HCT116 (cell line): ENCODE results near the gene TET3. TPM values are rescaled to one million over a fixed set of nuclear protein-coding genes. Genes with fewer than 3 reads are reported as not detected.
A peak's percentile ranks its signal among the peaks of the same experiment; 100 is the strongest.

Experiments used
- ATAC-seq: fragments of 200-7000 bp; cut with Tn5 transposase; 2 replicates; pipeline ENCODE4 v1.9.1; 2020; ENCODE audit warnings: mild to moderate bottlenecking, moderate library complexity
- BruUV-seq: library from RNA; stranded (reverse); fragments of 400-500 nt; replicated peaks from 2 replicates; lab custom pipeline; 2021; lab: Mats Ljungman, UMichigan
- CTCF ChIA-PET: fragments of 300-600 bp; sonication (Branson Sonifier 250); formaldehyde crosslinking; loops from one replicate; lab custom pipeline; 2021; ENCODE audit warnings: antibody characterized with exemption; lab: Charles Lee
- POLR2A ChIA-PET: fragments of 300-600, 350-600 bp; sonication (Branson Sonifier 250); formaldehyde crosslinking; loops from one replicate; lab custom pipeline; 2021; ENCODE audit warnings: antibody characterized with exemption; lab: Charles Lee
- RAD21 ChIA-PET, 2 experiments: fragments of 300-600 bp; sonication (Branson Sonifier 250); formaldehyde crosslinking; loops; one replicate each; lab custom pipeline; 2023; ENCODE audit warnings: low total read pairs in 2 of 2; ENCODE audit not compliant: uncharacterized antibody in 2 of 2, unreplicated experiment in 2 of 2, low non-redundant PET in 1 of 2; lab: Charles Lee
- DNase-seq: peaks from one replicate; pipeline ENCODE4 v3.0.0-alpha.2; 2010; ENCODE audit warnings: low read depth, low spot score
- H2AFZ ChIP-seq: fragments of 200-600 bp; shearing (Covaris generic), sonication (generic); 2 replicates; pipeline ENCODE4 v1.6.1; 2017; ENCODE audit warnings: low read depth, mixed run types, mixed read lengths, antibody characterized with exemption, low read length; ENCODE audit not compliant: poor library complexity, severe bottlenecking
- H3K27ac ChIP-seq: 2 replicates; pipeline ENCODE4 v1.5.1; 2012; ENCODE audit warnings: low read depth, low read length
- H3K27me3 ChIP-seq: fragments of 200-600 bp; sonication (generic); 2 replicates; pipeline ENCODE4 v1.6.1; 2016; ENCODE audit warnings: mixed run types, low read length, mixed read lengths; ENCODE audit not compliant: insufficient read depth
- H3K36me3 ChIP-seq, 2 experiments: fragments of 200-500 bp in 1 of 2; fragments of 200-600 bp in 1 of 2; sonication (Bioruptor generic) in 1 of 2; sonication (generic) in 1 of 2; 2 replicates each; pipeline versions ENCODE4 v1.5.1 to v1.6.1; 2014 to 2016; ENCODE audit warnings: low read length in 2 of 2, inconsistent platforms in 1 of 2, mixed read lengths in 1 of 2, mixed run types in 1 of 2; ENCODE audit not compliant: insufficient read depth in 2 of 2, control insufficient read depth in 1 of 2
- H3K4me1 ChIP-seq, 2 experiments: fragments of 200-600 bp in 1 of 2; sonication (generic) in 1 of 2; 2 replicates each; pipeline versions ENCODE4 v1.5.1 to v1.6.1; 2012 to 2017; ENCODE audit warnings: low read length in 2 of 2, inconsistent platforms in 1 of 2, mild to moderate bottlenecking in 1 of 2, mixed read lengths in 1 of 2, mixed run types in 1 of 2, moderate library complexity in 1 of 2; ENCODE audit not compliant: insufficient read depth in 2 of 2, control insufficient read depth in 1 of 2
- H3K4me2 ChIP-seq: fragments of 200-600 bp; sonication (generic); 2 replicates; pipeline ENCODE4 v1.6.1; 2017; ENCODE audit warnings: mixed run types, low read length, mixed read lengths
- H3K4me3 ChIP-seq, 2 experiments: fragments of 200-600 bp in 1 of 2; sonication (generic) in 1 of 2; replicated peaks in 1 of 2; 2 replicates each; pipeline ENCODE4 v1.5.1; 2011 to 2016; ENCODE audit warnings: low read length in 2 of 2, control low read depth in 1 of 2, low read depth in 1 of 2, mild to moderate bottlenecking in 1 of 2, mixed read lengths in 1 of 2, mixed run types in 1 of 2
- H3K79me2 ChIP-seq: fragments of 200-600 bp; sonication (generic); 2 replicates; pipeline ENCODE4 v1.6.1; 2017; ENCODE audit warnings: mild to moderate bottlenecking, mixed run types, low read length, moderate library complexity, mixed read lengths; ENCODE audit not compliant: insufficient read depth
- H3K9ac ChIP-seq: fragments of 200-600 bp; sonication (generic); 2 replicates; pipeline ENCODE4 v1.6.1; 2016; ENCODE audit warnings: low read length, mixed read lengths
- H3K9me2 ChIP-seq: fragments of 200-600 bp; sonication (generic), shearing (Covaris generic); 2 replicates; pipeline ENCODE4 v1.6.1; 2017; ENCODE audit warnings: mixed run types, mild to moderate bottlenecking, moderate library complexity; ENCODE audit not compliant: insufficient read depth
- H3K9me3 ChIP-seq, 2 experiments: fragments of 200-500 bp in 1 of 2; fragments of 200-600 bp in 1 of 2; sonication (Bioruptor generic) in 1 of 2; sonication (generic) in 1 of 2; 2 replicates each; pipeline ENCODE4 v1.6.1; 2014 to 2017; ENCODE audit warnings: low read length in 2 of 2, mixed read lengths in 2 of 2, inconsistent platforms in 1 of 2, low read depth in 1 of 2, mild to moderate bottlenecking in 1 of 2, mixed run types in 1 of 2, moderate library complexity in 1 of 2; ENCODE audit not compliant: control insufficient read depth in 1 of 2, insufficient read depth in 1 of 2
- H4K20me1 ChIP-seq: fragments of 200-600 bp; sonication (generic), shearing (Covaris generic); 2 replicates; pipeline ENCODE4 v1.6.1; 2017; ENCODE audit warnings: mixed run types, mild to moderate bottlenecking, moderate library complexity; ENCODE audit not compliant: insufficient read depth
- ATF3 ChIP-seq: IDR thresholded peaks from 2 replicates; pipeline ENCODE4 v1.6.1; 2012
- CBX3 ChIP-seq: IDR thresholded peaks from 2 replicates; pipeline ENCODE4 v1.6.1; 2012; ENCODE audit warnings: low read depth
- CEBPB ChIP-seq: IDR thresholded peaks from 2 replicates; pipeline ENCODE4 v1.6.1; 2012; ENCODE audit warnings: low read depth
- CTCF ChIP-seq, 3 experiments: fragments of 200-600 bp in 1 of 3; sonication (generic) in 1 of 3; IDR thresholded peaks in 2 of 3; conservative IDR thresholded peaks in 1 of 3; 2 replicates each; pipeline ENCODE4 v1.5.1; 2012 to 2017; ENCODE audit warnings: low read depth in 2 of 3, low read length in 2 of 3, antibody characterized with exemption in 1 of 3, borderline replicate concordance in 1 of 3, control low read depth in 1 of 3, mild to moderate bottlenecking in 1 of 3, mixed read lengths in 1 of 3, mixed run types in 1 of 3, moderate library complexity in 1 of 3; ENCODE audit not compliant: insufficient read depth in 1 of 3
- EGR1 ChIP-seq: IDR thresholded peaks from 2 replicates; pipeline ENCODE4 v1.6.1; 2012; ENCODE audit warnings: low read depth
- ELF1 ChIP-seq: IDR thresholded peaks from 2 replicates; pipeline ENCODE4 v1.6.1; 2012; ENCODE audit warnings: low read depth, borderline replicate concordance
- EZH2 ChIP-seq: fragments of 200-600 bp; sonication (generic); IDR thresholded peaks from 2 replicates; pipeline ENCODE4 v1.6.1; 2017; ENCODE audit warnings: antibody characterized with exemption, mixed run types
- EZH2phosphoT487 ChIP-seq: fragments of 200-600 bp; IDR thresholded peaks from 2 replicates; pipeline ENCODE4 v1.6.1; 2018; ENCODE audit warnings: antibody characterized with exemption, borderline replicate concordance
- JUND ChIP-seq: IDR thresholded peaks from 2 replicates; pipeline ENCODE4 v1.6.1; 2012
- MAX ChIP-seq: IDR thresholded peaks from 2 replicates; pipeline ENCODE4 v1.6.1; 2012
- POLR2AphosphoS5 ChIP-seq: IDR thresholded peaks from 2 replicates; pipeline ENCODE4 v1.6.1; 2011; ENCODE audit warnings: mild to moderate bottlenecking, low read depth, low read length, moderate library complexity
- REST ChIP-seq: IDR thresholded peaks from 2 replicates; pipeline ENCODE4 v1.6.1; 2012; ENCODE audit warnings: low read depth
- SP1 ChIP-seq: IDR thresholded peaks from 2 replicates; pipeline ENCODE4 v1.6.1; 2012; ENCODE audit warnings: low read depth
- SRF ChIP-seq: IDR thresholded peaks from 2 replicates; pipeline ENCODE4 v1.6.1; 2012; ENCODE audit warnings: low read depth
- TCF7L2 ChIP-seq: IDR thresholded peaks from 2 replicates; pipeline ENCODE4 v1.7.0; 2011; ENCODE audit warnings: borderline replicate concordance, inconsistent platforms; ENCODE audit not compliant: insufficient read depth, insufficient read length; ENCODE audit errors: extremely low read depth
- YY1 ChIP-seq: IDR thresholded peaks from 2 replicates; pipeline ENCODE4 v1.6.1; 2011; ENCODE audit warnings: low read length, low read depth, moderate library complexity, mild to moderate bottlenecking; ENCODE audit not compliant: insufficient replicate concordance; ENCODE audit errors: extremely low read depth
- ZBTB33 ChIP-seq: IDR thresholded peaks from 2 replicates; pipeline ENCODE4 v1.6.1; 2011; ENCODE audit warnings: mild to moderate bottlenecking, low read length, moderate library complexity; ENCODE audit not compliant: insufficient replicate concordance; ENCODE audit errors: extremely low read depth
- ZFX ChIP-seq: fragments of 450-650 bp; IDR thresholded peaks from 2 replicates; pipeline ENCODE4 v1.6.1; 2017
- ZNF274 ChIP-seq: fragments of 200-500 bp; sonication (Bioruptor generic); IDR thresholded peaks from 2 replicates; pipeline ENCODE4 v1.6.1; 2014; ENCODE audit warnings: mild to moderate bottlenecking, low read depth, low read length, inconsistent platforms
- intact Hi-C: fragments of 100-400 bp; cut with micrococcal nuclease; formaldehyde crosslinking; loops from 2 replicates; pipeline ENCODE4 v1.10.0; 2022
- total RNA-seq: library from RNA; stranded (reverse); gene quantifications from one replicate; pipeline ENCODE4 v1.2.1, GENCODE V29; 2021; ENCODE audit not compliant: unreplicated experiment

The TET3 gene
- total RNA-seq, 1 experiment from 2014 or later = 15.4 TPM

- no peak overlapping the region for H3K27ac ChIP-seq
- DNase-seq = no peak
Measured at GRCh38 chr2:73979686-73980085, 5.0 kb upstream of the TET3 start.

More at GRCh38 chr2:73979686-73980085, 5.0 kb upstream of the TET3 start:
- no peak overlapping the region for H3K4me3 ChIP-seq
- ChIA-PET POLR2A (no interaction called here), RAD21 (no interaction called here), CTCF (no interaction called here)
- H4K20me1 ChIP-seq = no peaks in the 10 kb centered on the region
- BruUV-seq = no TSS peak
- no peaks in the 10 kb centered on the region for H3K9me2 ChIP-seq
- intact Hi-C loops = loop anchor here (5.0 kb wide), 1 partner anchor 297 kb away; no protein-coding TSS in a partner anchor
- H2AFZ ChIP-seq = no peak overlapping the region
- H3K36me3 ChIP-seq = no peaks in the 10 kb centered on the region
- peaks cover 35 to 51% of the 10 kb centered on the region in 2 experiments for H3K4me1 ChIP-seq
- peak overlapping the region; percentile 96 for H3K4me2 ChIP-seq
- no peaks in the 10 kb centered on the region; the same call in 1 of the 2 replicates for H3K79me2 ChIP-seq
- H3K27me3 ChIP-seq = no peaks in the 10 kb centered on the region
- no peak overlapping the region; the same call in 1 of the 2 replicates for H3K9ac ChIP-seq
- no peak for TF ChIP-seq TCF7L2
- no peak for TF ChIP-seq CTCF (IDR thresholded peaks at IDR 0.05 in 2 of 3, conservative IDR thresholded peaks at IDR 0.05 in 1 of 3; ENCODE audit: borderline replicate concordance in 1 of 3, insufficient read depth in 1 of 3, low read depth in 2 of 3, low read length in 2 of 3)
- TF ChIP-seq ZNF274 = no peak
- no peak for TF ChIP-seq CEBPB
- TF ChIP-seq ZBTB33 = no peak
- no peak for TF ChIP-seq ATF3
- TF ChIP-seq JUND = no peak
- no peak for TF ChIP-seq MAX
- no peak for TF ChIP-seq EGR1
- no peak for TF ChIP-seq ZFX
- TF ChIP-seq EZH2phosphoT487 = no peak
- TF ChIP-seq REST = no peak
- no peak for TF ChIP-seq EZH2
- no peak for TF ChIP-seq ELF1
- no peak for TF ChIP-seq CBX3
- no peak for TF ChIP-seq SP1
- no peak for TF ChIP-seq SRF
- no peak for TF ChIP-seq POLR2AphosphoS5
- no peak for TF ChIP-seq YY1
- ATAC-seq = no peak
- H3K9me3 ChIP-seq = no peaks in the 10 kb centered on the region
